Right cardiac atrium (tissue), 5 donors: Measurements from ENCODE around the gene SYT2. TPM values are rescaled to one million over a fixed set of nuclear protein-coding genes. Genes with fewer than 3 reads are reported as not detected.

ENCODE experiments used
- polyA plus RNA-seq: library from polyadenylated mRNA; stranded (reverse); fragments of 200-250 nt; gene quantifications from one replicate; pipeline ENCODE4 v1.2.3, GENCODE V29; 2013
- total RNA-seq, 4 donors: library from RNA; stranded (reverse); fragmentation: NEBNext Ultra II Directional; extraction: Animal tissue kit (Norgen Biotek cat#: 25700); gene quantifications; one replicate each; pipeline ENCODE4 v1.2.1, GENCODE V29; 2021
- donor health status: healthy with polysubstance abuse.
- donor health status: DM: no; HTN: yes; CAD: no.
- donor health status: DM: no; HTN: no; CAD: no.
- donor health status: DM: no; HTN: yes; CAD: no; lungs with severe emphysema.
- donor health status: DM: yes; HTN: yes; CAD: no.

SYT2 gene
- total and polyA plus RNA-seq, 5 donors, result 0.02 TPM; not detected in 4

Other genes with a start within 250 kb of the SYT2 start
- gene KDM5B, start 98.0 kb upstream of the SYT2 start, total RNA-seq, result 10 to 100 TPM; 18.4 to 22.0 (median 19.1) TPM
- gene KDM5B, start 98.0 kb upstream of the SYT2 start, polyA plus RNA-seq, result 7.4 TPM
- 1 to 10 TPM in 2 of 4 donors, under 1 TPM in 1, not detected in 1; 0.79 to 1.6 (median 1.2) TPM for gene PCAT6, start 100.5 kb upstream of the SYT2 start, total RNA-seq
- gene PCAT6, start 100.5 kb upstream of the SYT2 start, polyA plus RNA-seq, result 4.9 TPM
- 1 to 10 TPM; 5.4 to 6.5 (median 5.7) TPM for gene RABIF, start 178.7 kb upstream of the SYT2 start, total RNA-seq
- gene RABIF, start 178.7 kb upstream of the SYT2 start, polyA plus RNA-seq, result 4.6 TPM
- 10 to 100 TPM; 16.8 to 21.4 (median 20.1) TPM for gene KLHL12, start 216.8 kb upstream of the SYT2 start, total RNA-seq
- 10.8 TPM for gene KLHL12, start 216.8 kb upstream of the SYT2 start, polyA plus RNA-seq
- 10 to 100 TPM; 85.6 to 100.0 (median 95.3) TPM for gene ADIPOR1, start 247.9 kb upstream of the SYT2 start, total RNA-seq
- 75.1 TPM for gene ADIPOR1, start 247.9 kb upstream of the SYT2 start, polyA plus RNA-seq